Left lung (tissue), 10 donors: ENCODE results near the gene ARL2BP. TPM values are rescaled to one million over a fixed set of nuclear protein-coding genes. Genes with fewer than 3 reads are reported as not detected.

ENCODE experiments used
- ATAC-seq: fragments of 200-7000 bp; cut with Tn5 transposase; one replicate; pipeline ENCODE4 v1.9.1; 2020; ENCODE audit warnings: moderate library complexity
- DNase-seq, 4 donors: peaks; one replicate each; pipeline ENCODE4 v3.0.0-alpha.2; 2013 to 2020
- H3K27ac ChIP-seq, 2 donors: fragments of 200-600 bp; sonication (generic) in 1 of 2; one replicate each; pipeline versions ENCODE4 v1.5.0 to v1.8.0; 2020 to 2021
- H3K27me3 ChIP-seq, 2 donors: fragments of 200-600 bp; sonication (generic) in 1 of 2; one replicate each; pipeline versions ENCODE4 v1.5.0 to v1.8.0; 2020 to 2021
- H3K36me3 ChIP-seq, 2 donors: fragments of 200-600 bp; sonication (generic) in 1 of 2; one replicate each; pipeline versions ENCODE4 v1.5.0 to v1.8.0; 2020 to 2021
- H3K4me1 ChIP-seq, 2 donors: fragments of 200-600 bp; one replicate each; pipeline ENCODE4 v1.8.0; 2021
- H3K4me3 ChIP-seq, 2 donors: fragments of 200-600 bp; sonication (generic) in 1 of 2; one replicate each; pipeline versions ENCODE4 v1.5.0 to v1.8.0; 2020 to 2021; ENCODE audit warnings: mild to moderate bottlenecking in 1 of 2
- H3K9me3 ChIP-seq, 2 donors: fragments of 200-600 bp; sonication (generic) in 1 of 2; one replicate each; pipeline versions ENCODE4 v1.5.0 to v1.8.0; 2020 to 2021
- CTCF ChIP-seq, 2 donors: fragments of 200-600 bp; sonication (generic) in 1 of 2; IDR thresholded peaks; one replicate each; pipeline versions ENCODE4 v1.5.0 to v1.8.0; 2021; ENCODE audit warnings: antibody characterized with exemption in 2 of 2
- intact Hi-C, 2 donors: fragments of 100-400 bp; cut with DNase I; formaldehyde crosslinking; loops; one replicate each; pipeline versions ENCODE4 v1.11.2 to v1.14.2; 2022
- polyA plus RNA-seq, 6 donors: library from polyadenylated mRNA; unstranded; fragments of 120-200 nt; gene quantifications; one replicate each; pipeline ENCODE4 v1.2.1, GENCODE V29; 2013; ENCODE audit not compliant: insufficient read length in 6 of 6
- total RNA-seq, 2 donors: library from RNA; stranded (reverse); fragmentation: NEBNext Ultra II Directional; extraction: Animal tissue kit (Norgen Biotek cat#: 25700); gene quantifications; one replicate each; pipeline ENCODE4 v1.2.1, GENCODE V29; 2021
- donor health status: DM: no; HTN: yes; CAD: no.
- donor health status: DM: no; HTN: no; CAD: no.

The ARL2BP gene
- total and polyA plus RNA-seq, 8 donors, result 51.4 to 76.1 (median 67.4) TPM

- Histone ChIP-seq H3K36me3 (peaks cover 0 to 99% of the 10 kb centered on the region in 2 donors), H3K4me1 (no peaks in the 10 kb centered on the region), H3K27ac (no peak overlapping the region), H3K27me3 (no peaks in the 10 kb centered on the region), H3K9me3 (no peaks in the 10 kb centered on the region), H3K4me3 (no peak overlapping the region)
- no peak for TF ChIP-seq CTCF (IDR thresholded peaks at IDR 0.05)
- no peak for DNase-seq
- intact Hi-C loops, result no loop called here
- no peak for ATAC-seq
Measured at GRCh38 chr16:57225978-57226377, 19.1 kb upstream of the ARL2BP start.

- Histone ChIP-seq H3K27ac (no peak overlapping the region), H3K4me3 (no peak overlapping the region), H3K27me3 (no peaks in the 10 kb centered on the region), H3K9me3 (no peaks in the 10 kb centered on the region), H3K36me3 (peaks cover 5 to 99% of the 10 kb centered on the region in 2 donors), H3K4me1 (no peaks in the 10 kb centered on the region)
- no peak for TF ChIP-seq CTCF (IDR thresholded peaks at IDR 0.05)
- DNase-seq (no peak), ATAC-seq (no peak)
- intact Hi-C loops, result no loop called here
Measured at GRCh38 chr16:57226701-57227621, 18.1 kb upstream of the ARL2BP start.

GRCh38 chr16:57229079-57229478, 16.0 kb upstream of the ARL2BP start:
- no peak for DNase-seq
- H3K9me3 ChIP-seq, result no peaks in the 10 kb centered on the region
- TF ChIP-seq CTCF (IDR thresholded peaks at IDR 0.05), result no peak
- peaks cover 5 to 99% of the 10 kb centered on the region in 2 donors for H3K36me3 ChIP-seq
- no peak overlapping the region for H3K27ac ChIP-seq
- no peaks in the 10 kb centered on the region for H3K4me1 ChIP-seq
- H3K4me3 ChIP-seq, result no peak overlapping the region
- intact Hi-C loops, result no loop called here
- no peaks in the 10 kb centered on the region for H3K27me3 ChIP-seq
- no peak for ATAC-seq

- peaks cover 5 to 91% of the 10 kb centered on the region in 2 donors for H3K36me3 ChIP-seq
Measured at GRCh38 chr16:57231821-57232350, 13.2 kb upstream of the ARL2BP start.

More at GRCh38 chr16:57231821-57232350, 13.2 kb upstream of the ARL2BP start:
- Histone ChIP-seq H3K9me3 (no peaks in the 10 kb centered on the region), H3K4me1 (peaks cover 0 to 4% of the 10 kb centered on the region in 2 donors), H3K27me3 (no peaks in the 10 kb centered on the region), H3K4me3 (no peak overlapping the region), H3K27ac (no peak overlapping the region)
- TF ChIP-seq CTCF (IDR thresholded peaks at IDR 0.05), result no peak
- DNase-seq (no peak), ATAC-seq (no peak)
- intact Hi-C loops, result no loop called here
